ENCODE measurements around the gene CHID1.

Gene CHID1

GRCh38 chr11:925496-926301, 15.1 kb upstream of the CHID1 start, which contains the start of gene AP2A2:
TSS of gene AP2A2 (plus strand) at chr11:925870. CDS start at chr11:926022, 152 bp downstream.
- peak; percentile 37 for DNase-seq (ENCODE audit: insufficient read length, low spot score)
- FAIRE-seq: no peak
- TF ChIP-seq CTCF (IDR thresholded peaks at IDR 0.05; ENCODE audit: insufficient read depth, missing control alignments): peak; percentile 59

DNA sequence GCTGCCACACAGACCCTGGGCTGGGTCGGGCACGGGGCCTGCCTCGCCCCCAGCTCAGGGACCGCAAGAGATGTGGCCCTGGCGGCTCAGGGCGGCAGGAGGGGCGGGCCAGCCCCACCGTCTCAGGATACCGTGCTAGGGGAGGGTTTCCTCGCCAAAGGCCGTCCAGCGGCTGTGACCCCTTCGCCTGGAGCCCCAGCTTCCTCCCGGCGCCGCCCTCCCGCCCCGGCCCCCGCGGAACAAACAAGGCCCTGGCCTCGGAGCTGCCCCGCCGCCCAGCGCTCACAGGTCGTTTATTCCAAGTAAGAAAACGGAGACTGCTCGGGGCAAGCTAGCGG, 14.5 kb upstream of the CHID1 start:
- DNase-seq (ENCODE audit: insufficient read length, low spot score) (no peak), FAIRE-seq (no peak)
- TF ChIP-seq CTCF (IDR thresholded peaks at IDR 0.05; ENCODE audit: insufficient read depth, missing control alignments): no peak

DNA sequence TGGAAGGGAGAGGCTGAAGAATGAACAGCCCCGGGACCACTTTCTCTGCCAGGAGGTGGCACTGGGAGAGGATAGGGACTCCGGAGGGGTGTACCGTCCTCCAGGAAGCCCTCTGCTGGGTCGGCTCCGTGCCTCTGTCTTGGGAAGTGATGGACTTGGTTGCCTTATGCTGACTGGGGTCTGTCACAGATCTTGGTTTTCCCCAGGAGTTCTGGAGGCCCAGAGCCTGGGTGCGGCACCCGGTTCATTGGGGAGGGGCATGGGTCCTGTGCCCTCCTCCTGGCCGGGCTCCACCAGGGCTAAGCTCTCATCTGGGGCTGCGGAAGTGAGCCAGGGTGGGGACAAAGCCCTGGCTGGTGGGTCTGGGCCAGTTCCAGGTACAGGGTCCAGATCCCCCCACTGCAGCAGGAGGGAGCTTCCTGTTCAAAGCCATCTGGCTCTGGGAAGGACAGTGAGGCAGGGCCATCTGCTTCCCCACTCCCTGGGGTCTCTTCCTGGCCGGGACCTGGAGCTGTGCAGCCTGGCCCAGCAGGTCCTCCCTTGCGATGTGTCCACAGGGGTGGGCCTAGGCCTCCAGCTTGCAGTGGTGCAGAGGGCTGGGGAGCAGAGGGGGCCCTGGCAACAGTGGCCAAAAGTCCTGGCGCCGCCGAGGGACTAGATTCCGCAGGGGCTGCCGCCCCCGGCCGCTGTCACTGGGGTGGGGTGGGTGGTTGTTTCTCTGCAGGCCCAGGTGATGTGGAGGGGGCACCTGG, 14.0 kb upstream of the CHID1 start:
- DNase-seq (ENCODE audit: insufficient read length, low spot score): no peak
- no peak for FAIRE-seq
- no peak for TF ChIP-seq CTCF (IDR thresholded peaks at IDR 0.05; ENCODE audit: insufficient read depth, missing control alignments)

DNA sequence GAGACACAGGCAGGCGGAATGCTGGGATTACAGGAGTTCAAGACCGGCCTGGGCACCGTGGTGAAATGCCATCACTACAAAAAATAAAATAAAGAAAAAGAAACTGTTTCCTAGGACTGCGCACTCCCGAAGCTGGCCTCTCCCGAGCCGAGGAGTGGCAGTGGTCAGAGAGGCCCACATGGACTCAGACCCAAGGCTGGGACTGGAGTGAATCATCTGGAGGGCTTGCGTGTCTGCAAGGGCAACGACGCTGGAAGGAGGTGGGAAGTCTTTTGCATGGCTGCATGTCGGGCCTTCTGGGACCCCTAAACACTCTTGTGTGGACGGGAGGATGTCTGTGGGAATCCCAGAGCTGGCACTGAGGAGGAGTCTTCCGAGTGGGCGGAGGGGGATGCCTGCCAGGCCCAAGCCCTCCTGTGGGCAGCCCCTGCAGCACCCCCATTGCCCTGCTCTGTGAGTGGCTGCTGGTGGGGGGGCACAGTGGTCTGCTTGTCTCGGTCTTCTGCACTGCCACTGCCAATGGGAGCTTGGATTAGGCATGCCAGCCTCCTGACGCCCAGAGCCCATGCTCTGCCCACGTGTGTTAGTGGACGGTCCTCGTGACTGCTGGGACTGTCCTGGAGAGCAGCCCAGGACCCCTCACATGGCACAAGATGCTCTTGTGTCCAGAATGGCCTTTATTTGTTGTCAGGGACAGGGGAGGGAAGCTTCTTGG, 13.2 kb upstream of the CHID1 start:
- no peak for DNase-seq (ENCODE audit: insufficient read length, low spot score)
- FAIRE-seq: no peak
- no peak for TF ChIP-seq CTCF (IDR thresholded peaks at IDR 0.05; ENCODE audit: insufficient read depth, missing control alignments)

DNA sequence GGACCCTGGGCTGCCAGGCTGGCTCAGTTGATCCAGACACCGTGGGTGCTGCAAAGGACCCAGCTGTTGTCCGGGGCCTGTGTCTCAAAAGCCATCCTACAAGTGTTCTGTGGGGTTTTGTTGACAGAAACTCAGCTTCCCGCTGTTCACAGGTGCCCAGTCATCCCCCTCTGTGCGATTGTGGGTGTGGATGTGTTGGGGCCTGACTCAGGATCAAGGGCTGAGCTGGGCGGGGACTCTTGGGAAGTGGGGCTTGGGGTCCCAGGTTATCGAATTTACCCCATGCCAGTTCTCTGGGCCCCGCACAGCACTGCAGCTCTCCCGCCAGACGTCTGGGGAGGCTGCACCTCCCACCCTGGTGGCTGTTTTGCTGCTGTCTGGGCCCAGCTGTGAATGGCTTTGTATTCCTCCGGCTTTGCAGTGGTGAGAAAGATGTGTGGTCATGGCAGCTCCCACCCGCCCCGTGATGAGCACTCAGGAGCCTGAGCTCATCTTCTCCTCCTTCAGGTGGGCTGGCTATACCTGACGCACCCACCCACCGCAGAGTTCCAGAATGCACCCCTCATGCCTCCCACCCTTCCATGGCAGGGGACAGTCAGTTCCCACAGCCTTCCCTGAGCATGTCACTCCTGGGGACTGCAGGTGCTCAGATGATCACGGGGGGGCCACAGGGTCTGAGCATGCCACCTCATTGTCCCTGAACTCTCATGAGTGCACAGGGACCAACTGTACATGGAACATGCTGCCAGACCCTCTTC, 11.5 kb upstream of the CHID1 start:
- no peak for DNase-seq (ENCODE audit: insufficient read length, low spot score)
- no peak for TF ChIP-seq CTCF (IDR thresholded peaks at IDR 0.05; ENCODE audit: insufficient read depth, missing control alignments)
- FAIRE-seq: no peak

DNA sequence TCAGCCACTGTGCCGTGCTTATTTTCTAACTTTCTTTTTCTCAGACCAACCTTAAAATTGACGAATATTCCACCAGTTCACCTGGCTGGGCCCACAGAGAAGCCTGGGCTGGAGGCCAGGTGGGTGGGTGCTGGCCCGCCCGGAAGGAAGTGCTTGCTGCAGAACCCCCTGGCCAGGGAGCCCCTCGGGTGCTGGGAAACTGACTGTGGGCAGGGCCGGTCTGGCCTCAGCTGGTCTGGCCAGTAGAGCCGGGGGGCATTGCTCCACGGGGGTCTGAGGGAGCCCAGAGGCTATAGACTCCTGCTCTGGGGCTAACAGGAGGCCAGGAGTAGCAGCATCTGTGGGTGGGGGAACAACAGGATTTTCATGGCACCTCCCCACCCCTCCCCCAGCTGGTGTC, 6.8 kb upstream of the CHID1 start:
- DNase-seq (ENCODE audit: insufficient read length, low spot score): no peak
- no peak for FAIRE-seq
- no peak for TF ChIP-seq CTCF (IDR thresholded peaks at IDR 0.05; ENCODE audit: insufficient read depth, missing control alignments)

Measured in D721Med (cell line).